ENCODE measurements around the gene STARD8. TPM values are rescaled to one million over a fixed set of nuclear protein-coding genes. Genes with fewer than 3 reads are reported as not detected.

STARD8 gene
- total RNA-seq, 1 donor from 2014 or later, result 2.6 TPM

DNA sequence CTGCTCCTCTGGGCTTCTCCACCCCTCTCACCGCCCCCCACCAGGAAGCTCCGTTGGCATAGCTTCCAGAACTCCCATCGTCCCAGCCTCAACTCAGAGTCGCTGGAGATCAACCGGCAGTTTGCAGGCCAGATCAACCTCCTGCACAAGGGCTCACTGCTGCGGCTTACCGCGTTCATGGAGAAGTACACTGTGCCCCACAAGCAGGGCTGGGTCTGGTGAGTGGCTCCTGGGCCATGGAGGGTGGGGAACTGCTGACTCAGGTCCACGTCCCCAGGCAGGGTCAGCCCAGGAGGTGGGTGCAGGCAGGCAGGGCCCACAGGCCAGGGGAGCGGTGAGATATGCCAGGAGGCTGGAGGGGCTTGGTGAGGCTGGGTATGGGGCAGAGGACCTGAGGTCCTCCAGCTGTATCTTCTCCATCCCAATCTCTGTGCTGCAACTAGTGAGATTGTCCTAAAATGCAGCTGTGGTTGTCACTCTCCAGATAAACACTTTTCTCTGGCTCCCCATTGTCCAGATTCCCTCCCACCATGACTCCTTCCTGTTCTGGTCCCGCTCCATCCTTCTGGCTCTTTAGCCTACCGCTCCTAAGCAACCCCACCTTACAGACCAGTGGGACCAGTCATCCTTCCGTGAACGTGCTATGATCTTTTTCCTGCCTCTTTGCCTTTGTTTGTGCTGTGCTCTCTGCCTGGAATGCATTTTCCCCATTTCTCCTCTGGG lies 71.9 kb downstream of the STARD8 start:
- Mint-ChIP-seq H3K36me3 (ENCODE audit: low read depth) (no peaks in the 10 kb centered on the region), H3K4me1 (ENCODE audit: low read depth) (no peaks in the 10 kb centered on the region), H3K27me3 (ENCODE audit: insufficient read depth) (no peaks in the 10 kb centered on the region), H3K4me3 (no peak overlapping the region), H3K9me3 (no peaks in the 10 kb centered on the region), H3K27ac (no peak overlapping the region)
- intact Hi-C loops (cut with micrococcal nuclease), result no loop called here
- DNase-seq (ENCODE audit: low spot score), result no peak

DNA sequence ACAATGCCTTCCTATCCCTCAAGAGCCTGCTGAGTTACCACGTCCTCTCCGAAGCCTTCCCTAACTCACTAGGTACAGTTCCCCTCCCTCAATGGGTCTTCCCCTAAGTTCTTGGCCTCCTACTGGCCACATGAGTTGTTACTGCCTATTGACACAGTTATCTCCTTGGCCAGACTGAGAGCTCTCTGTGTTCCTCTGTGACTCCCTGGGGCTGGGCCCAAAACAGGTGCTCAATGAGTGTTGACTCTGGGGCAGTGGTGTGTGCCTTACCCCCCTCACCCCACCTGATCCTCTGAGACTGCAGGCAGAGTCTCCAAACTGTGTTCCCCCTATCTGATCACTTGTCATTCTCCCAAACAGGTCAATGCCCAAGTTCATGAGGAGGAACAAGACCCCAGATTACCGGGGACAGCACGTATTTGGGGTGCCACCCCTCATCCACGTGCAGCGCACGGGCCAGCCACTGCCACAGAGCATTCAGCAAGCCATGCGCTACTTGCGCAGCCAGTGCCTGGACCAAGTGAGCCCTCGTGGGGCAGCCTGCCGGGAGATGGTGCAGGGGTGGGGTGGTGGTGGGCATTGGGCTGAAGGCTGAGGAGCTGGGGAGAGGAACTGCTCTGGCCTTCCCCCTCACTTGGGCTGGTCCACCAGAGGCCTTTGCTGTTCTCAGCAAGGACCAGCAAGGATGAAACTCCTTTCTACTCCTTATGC lies 72.6 kb downstream of the STARD8 start:
- DNase-seq (ENCODE audit: low spot score), result no peak
- H3K4me3 Mint-ChIP-seq, result no peak overlapping the region
- no peaks in the 10 kb centered on the region for H3K4me1 Mint-ChIP-seq (ENCODE audit: low read depth)
- no peaks in the 10 kb centered on the region for H3K27me3 Mint-ChIP-seq (ENCODE audit: insufficient read depth)
- no peak overlapping the region for H3K27ac Mint-ChIP-seq
- H3K36me3 Mint-ChIP-seq (ENCODE audit: low read depth), result no peaks in the 10 kb centered on the region
- no peaks in the 10 kb centered on the region for H3K9me3 Mint-ChIP-seq
- intact Hi-C loops (cut with micrococcal nuclease), result no loop called here

DNA sequence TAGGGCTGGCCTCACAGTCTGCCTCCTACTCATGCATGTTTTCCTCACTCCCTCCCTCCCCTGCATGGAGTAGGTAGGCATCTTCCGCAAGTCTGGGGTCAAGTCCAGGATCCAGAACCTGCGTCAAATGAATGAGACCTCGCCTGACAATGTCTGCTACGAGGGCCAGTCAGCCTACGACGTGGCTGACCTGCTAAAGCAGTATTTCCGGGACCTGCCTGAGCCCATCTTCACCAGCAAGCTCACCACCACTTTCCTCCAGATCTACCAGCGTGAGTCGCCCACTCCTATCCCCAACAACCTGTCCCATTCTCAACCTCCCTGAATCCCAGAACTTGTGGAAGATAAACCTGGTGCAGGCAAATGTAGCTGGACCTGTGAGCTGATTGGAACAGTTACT lies 73.4 kb downstream of the STARD8 start:
- intact Hi-C loops (cut with micrococcal nuclease), result no loop called here
- no peaks in the 10 kb centered on the region for H3K4me1 Mint-ChIP-seq (ENCODE audit: low read depth)

DNA sequence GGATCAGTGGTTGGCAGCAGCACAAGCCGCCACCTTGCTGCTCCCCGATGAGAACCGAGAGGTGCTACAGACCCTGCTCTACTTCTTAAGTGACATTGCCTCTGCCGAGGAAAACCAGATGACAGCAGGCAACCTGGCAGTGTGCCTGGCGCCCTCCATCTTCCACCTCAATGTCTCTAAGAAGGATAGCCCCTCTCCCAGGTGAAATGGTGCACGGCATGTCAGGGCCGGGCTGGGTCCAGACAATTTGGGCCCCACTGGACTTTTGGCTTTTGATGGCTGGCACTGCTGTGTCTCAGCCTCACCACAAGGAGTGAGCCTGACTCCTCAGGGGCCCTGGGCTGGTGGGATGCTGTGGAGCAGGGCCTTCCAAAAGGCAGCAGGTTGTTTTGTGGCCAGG lies 74.1 kb downstream of the STARD8 start:
- Mint-ChIP-seq H3K27me3 (ENCODE audit: insufficient read depth) (no peaks in the 10 kb centered on the region), H3K27ac (no peak overlapping the region), H3K4me3 (no peak overlapping the region), H3K4me1 (ENCODE audit: low read depth) (no peaks in the 10 kb centered on the region), H3K36me3 (ENCODE audit: low read depth) (no peaks in the 10 kb centered on the region), H3K9me3 (no peaks in the 10 kb centered on the region)
- intact Hi-C loops (cut with micrococcal nuclease), result no loop called here
- no peak for DNase-seq (ENCODE audit: low spot score)

More for the DNA sequence above, 73.4 kb downstream of the STARD8 start:
- DNase-seq (ENCODE audit: low spot score), result no peak
- Mint-ChIP-seq H3K27ac (no peak overlapping the region), H3K27me3 (ENCODE audit: insufficient read depth) (no peaks in the 10 kb centered on the region), H3K36me3 (ENCODE audit: low read depth) (no peaks in the 10 kb centered on the region), H3K4me3 (no peak overlapping the region), H3K9me3 (no peaks in the 10 kb centered on the region)

DNA sequence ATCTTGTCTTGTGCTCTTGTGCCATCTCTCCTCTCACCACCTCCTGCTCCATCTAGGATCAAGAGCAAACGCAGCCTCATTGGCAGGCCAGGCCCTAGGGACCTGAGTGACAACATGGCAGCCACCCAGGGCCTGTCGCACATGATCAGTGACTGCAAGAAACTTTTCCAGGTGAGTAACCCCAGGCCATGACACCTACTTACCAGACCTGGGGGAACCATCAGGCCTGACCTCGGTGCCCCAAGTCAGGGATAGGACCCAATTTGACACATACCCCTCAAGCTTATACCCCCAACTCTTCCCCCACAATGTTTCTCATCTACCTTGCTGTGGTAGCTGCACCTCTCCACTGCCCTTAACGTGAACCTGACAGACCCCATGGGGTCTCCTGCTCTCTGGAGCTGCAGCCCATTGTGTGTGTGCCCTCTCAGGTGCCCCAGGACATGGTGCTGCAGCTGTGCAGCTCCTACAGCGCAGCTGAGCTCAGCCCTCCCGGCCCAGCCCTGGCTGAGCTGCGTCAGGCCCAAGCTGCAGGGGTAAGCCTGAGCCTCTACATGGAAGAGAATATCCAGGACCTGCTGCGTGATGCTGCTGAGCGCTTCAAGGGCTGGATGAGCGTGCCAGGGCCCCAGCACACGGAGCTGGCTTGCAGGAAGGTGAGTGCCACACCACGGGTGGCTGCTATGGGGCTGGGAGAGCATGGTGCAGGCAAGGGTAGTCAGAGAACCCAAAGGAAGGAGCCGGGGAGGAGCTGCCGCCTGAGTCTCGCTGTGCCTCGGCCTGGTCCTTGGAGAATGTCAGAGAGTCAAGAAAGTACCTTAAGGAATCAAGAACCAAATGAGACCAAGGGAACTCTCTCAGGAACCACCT lies 74.8 kb downstream of the STARD8 start:
- Mint-ChIP-seq H3K27me3 (ENCODE audit: insufficient read depth) (no peaks in the 10 kb centered on the region), H3K27ac (no peak overlapping the region), H3K4me3 (no peak overlapping the region), H3K4me1 (ENCODE audit: low read depth) (no peaks in the 10 kb centered on the region), H3K9me3 (no peaks in the 10 kb centered on the region), H3K36me3 (ENCODE audit: low read depth) (no peaks in the 10 kb centered on the region)
- DNase-seq (ENCODE audit: low spot score), result no peak
- intact Hi-C loops (cut with micrococcal nuclease), result no loop called here

DNA sequence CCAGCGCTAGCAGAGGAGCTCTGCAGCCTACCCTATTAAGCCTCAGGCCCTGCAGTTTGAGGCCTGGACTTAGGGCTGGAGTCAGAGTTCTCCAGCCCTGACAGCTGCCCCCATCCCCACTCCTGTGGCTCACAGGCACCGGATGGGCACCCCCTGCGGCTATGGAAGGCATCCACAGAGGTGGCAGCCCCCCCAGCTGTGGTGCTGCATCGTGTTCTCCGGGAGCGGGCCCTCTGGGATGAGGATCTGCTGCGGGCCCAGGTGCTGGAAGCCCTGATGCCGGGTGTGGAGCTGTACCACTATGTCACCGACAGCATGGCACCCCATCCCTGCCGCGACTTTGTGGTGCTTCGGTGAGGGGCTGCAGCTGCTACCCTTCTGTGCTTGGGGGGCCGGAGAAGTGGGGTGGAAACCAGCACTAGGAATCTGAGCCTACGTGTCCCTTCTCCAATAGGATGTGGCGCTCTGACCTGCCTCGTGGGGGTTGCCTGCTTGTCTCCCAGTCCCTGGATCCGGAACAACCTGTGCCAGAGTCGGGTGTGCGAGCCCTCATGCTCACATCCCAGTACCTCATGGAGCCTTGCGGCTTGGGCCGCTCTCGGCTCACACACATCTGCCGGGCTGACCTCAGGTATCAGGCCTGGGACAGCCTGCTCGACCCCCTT lies 76.2 kb downstream of the STARD8 start:
- Mint-ChIP-seq H3K4me1 (ENCODE audit: low read depth) (no peaks in the 10 kb centered on the region), H3K36me3 (ENCODE audit: low read depth) (no peaks in the 10 kb centered on the region), H3K27ac (no peak overlapping the region), H3K27me3 (ENCODE audit: insufficient read depth) (no peaks in the 10 kb centered on the region), H3K9me3 (no peaks in the 10 kb centered on the region), H3K4me3 (no peak overlapping the region)
- no peak for DNase-seq (ENCODE audit: low spot score)
- intact Hi-C loops (cut with micrococcal nuclease), result no loop called here

DNA sequence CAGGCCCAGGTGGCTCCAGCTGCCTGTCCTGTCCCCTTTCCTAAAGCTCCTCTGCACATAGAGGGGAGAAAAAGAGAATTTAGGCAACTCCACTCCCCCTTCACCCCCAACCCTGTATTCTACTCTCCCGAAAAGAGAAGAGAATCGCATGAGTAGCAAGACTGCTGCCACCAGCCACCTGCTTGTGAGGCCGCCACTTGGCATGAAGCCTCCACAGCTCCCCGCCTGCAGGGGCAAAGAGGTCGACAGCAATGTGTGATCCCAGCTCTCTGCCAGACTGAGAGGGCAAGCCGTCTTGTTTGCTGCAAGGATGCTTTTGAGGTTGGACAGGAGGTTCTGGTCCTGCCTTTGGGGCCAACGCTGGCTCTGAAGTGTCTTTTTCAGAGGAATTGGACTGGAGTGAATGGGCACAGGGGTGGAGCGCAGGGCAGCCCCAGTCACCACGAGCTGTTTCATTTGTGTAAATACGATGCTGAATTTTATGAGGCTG lies 77.1 kb downstream of the STARD8 start:
- no peak overlapping the region for H3K27ac Mint-ChIP-seq
- H3K36me3 Mint-ChIP-seq (ENCODE audit: low read depth), result no peaks in the 10 kb centered on the region
- DNase-seq (ENCODE audit: low spot score), result no peak
- H3K4me1 Mint-ChIP-seq (ENCODE audit: low read depth), result no peaks in the 10 kb centered on the region
- no peaks in the 10 kb centered on the region for H3K27me3 Mint-ChIP-seq (ENCODE audit: insufficient read depth)
- intact Hi-C loops (cut with micrococcal nuclease), result no loop called here
- H3K9me3 Mint-ChIP-seq, result no peaks in the 10 kb centered on the region
- no peak overlapping the region for H3K4me3 Mint-ChIP-seq

DNA sequence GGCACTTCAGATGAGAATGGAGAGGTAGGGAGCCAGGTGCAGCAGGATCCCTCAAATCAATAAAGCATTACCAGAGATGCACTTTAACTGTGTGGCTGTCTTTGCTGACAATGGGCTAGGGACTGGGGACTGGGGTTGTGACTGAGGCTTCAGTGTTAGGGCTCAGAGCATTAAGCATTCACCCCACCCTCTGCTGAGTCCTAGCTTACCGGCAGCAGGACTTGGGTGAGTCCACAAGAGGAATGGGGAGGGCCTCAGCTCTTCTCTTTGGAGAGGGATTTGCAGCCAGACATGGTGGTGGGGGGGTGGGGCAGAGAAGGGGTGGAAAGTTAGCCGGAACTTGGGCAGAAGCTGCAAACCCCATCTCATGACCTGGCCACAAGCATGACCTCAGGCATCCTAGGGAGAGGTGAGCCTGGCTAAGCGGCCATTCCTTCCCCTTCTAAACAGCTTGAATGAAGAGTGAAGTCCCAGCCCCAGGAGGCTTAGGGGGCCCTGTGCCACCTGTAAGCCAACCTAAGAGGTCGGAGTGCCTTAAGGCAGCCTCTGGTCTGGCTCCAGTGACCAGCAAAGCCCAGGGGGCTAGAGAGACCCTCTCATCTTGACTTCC lies 78.4 kb downstream of the STARD8 start:
- H3K27me3 Mint-ChIP-seq (ENCODE audit: insufficient read depth), result peaks cover 1% of the 10 kb centered on the region
- H3K4me3 Mint-ChIP-seq, result no peak overlapping the region
- no peaks in the 10 kb centered on the region for H3K4me1 Mint-ChIP-seq (ENCODE audit: low read depth)
- no peaks in the 10 kb centered on the region for H3K9me3 Mint-ChIP-seq
- no peak overlapping the region for H3K27ac Mint-ChIP-seq
- DNase-seq (ENCODE audit: low spot score), result no peak
- intact Hi-C loops (cut with micrococcal nuclease), result no loop called here
- no peaks in the 10 kb centered on the region for H3K36me3 Mint-ChIP-seq (ENCODE audit: low read depth)

DNA sequence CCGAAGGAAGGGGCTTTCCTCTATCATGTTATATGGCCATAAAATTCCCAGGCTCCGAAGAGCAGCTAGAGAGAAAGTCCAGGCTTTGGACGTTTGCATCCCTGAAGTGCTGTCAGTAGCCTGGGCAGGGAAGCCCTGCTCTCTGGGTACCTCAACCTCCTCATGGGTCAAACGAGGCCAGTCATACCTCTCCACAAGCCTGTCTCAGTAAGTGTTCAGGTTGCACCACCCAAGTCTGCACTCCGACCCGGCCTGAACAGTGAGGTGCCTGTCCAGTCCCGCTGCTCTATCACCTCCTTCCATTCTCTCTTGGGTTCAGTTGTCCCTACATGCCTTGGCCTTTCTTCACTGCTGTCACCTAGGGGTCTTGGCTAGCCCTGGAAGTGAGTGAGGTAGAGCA lies 78.9 kb downstream of the STARD8 start:
- no peak for DNase-seq (ENCODE audit: low spot score)
- Mint-ChIP-seq H3K27ac (no peak overlapping the region), H3K4me1 (ENCODE audit: low read depth) (no peaks in the 10 kb centered on the region), H3K4me3 (no peak overlapping the region), H3K27me3 (ENCODE audit: insufficient read depth) (peaks cover 1% of the 10 kb centered on the region), H3K9me3 (no peaks in the 10 kb centered on the region), H3K36me3 (ENCODE audit: low read depth) (no peaks in the 10 kb centered on the region)
- intact Hi-C loops (cut with micrococcal nuclease), result no loop called here

DNA sequence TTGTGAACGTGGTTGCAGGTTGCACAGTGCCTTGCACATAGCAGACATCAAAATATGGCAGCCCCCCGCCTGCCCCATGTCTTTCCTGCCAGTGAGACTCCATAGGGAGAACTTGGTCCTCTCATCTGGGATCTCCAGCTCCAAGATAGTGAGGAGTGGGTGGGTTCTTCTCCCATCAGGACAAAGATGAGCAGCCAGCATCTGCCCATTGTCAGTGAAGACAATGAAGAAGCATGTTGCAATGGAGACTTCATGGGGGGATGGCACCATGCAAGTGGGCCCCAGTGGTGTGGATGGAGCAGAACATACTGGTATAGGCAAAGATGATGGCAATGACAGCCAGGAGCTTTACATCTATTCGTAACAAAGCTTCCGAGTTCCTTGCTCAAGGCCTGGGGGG lies 80.2 kb downstream of the STARD8 start:
- Mint-ChIP-seq H3K4me3 (no peak overlapping the region), H3K4me1 (ENCODE audit: low read depth) (no peaks in the 10 kb centered on the region), H3K27ac (no peak overlapping the region), H3K9me3 (no peaks in the 10 kb centered on the region), H3K27me3 (ENCODE audit: insufficient read depth) (peaks cover 1% of the 10 kb centered on the region), H3K36me3 (ENCODE audit: low read depth) (no peaks in the 10 kb centered on the region)
- DNase-seq (ENCODE audit: low spot score), result no peak
- intact Hi-C loops (cut with micrococcal nuclease), result no loop called here

DNA sequence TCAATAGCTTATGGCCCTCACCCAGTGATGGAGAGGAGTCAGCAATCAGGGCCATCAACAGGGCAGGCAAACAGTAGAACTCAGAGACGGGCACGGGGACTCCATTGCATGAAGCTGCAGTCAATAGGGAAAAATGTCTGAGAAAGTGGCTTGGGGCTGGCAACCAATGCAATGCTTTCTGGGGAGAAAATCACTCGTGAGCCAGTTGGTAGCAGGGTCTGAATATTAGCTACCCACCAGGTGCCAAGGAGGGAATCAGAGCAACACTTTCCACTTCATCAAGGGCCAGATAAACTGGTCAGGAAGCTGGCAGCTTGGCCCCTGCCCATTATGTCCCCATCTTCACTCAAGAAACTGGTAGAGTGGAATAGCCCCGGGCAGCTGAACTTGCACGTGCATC lies 80.7 kb downstream of the STARD8 start:
- intact Hi-C loops (cut with micrococcal nuclease), result no loop called here
- no peak overlapping the region for H3K4me3 Mint-ChIP-seq

DNA sequence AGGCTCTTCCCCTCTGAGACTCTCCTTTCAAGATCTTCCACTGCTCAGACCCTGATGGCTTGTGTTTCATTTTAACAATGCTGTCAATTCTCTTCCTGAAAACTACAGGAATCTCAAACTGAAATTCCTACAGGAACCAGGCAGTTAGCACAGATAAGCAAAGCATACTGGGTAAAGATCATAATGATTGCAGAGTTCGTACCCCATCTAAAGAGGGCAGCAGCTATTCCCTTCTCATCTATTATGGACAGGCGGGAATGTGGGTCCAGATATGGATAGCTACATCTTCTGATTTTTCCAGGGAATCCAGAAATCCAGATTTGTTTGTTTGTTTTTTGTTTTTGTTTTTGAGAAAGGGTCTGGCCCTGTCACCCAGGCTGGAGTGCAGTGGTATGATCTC lies 83.8 kb downstream of the STARD8 start:
- Mint-ChIP-seq H3K27me3 (ENCODE audit: insufficient read depth) (peaks cover 1% of the 10 kb centered on the region), H3K9me3 (no peaks in the 10 kb centered on the region)
- intact Hi-C loops (cut with micrococcal nuclease), result no loop called here

More for the DNA sequence above, 80.7 kb downstream of the STARD8 start:
- Mint-ChIP-seq H3K27me3 (ENCODE audit: insufficient read depth) (peaks cover 1% of the 10 kb centered on the region), H3K4me1 (ENCODE audit: low read depth) (no peaks in the 10 kb centered on the region), H3K27ac (no peak overlapping the region), H3K36me3 (ENCODE audit: low read depth) (no peaks in the 10 kb centered on the region), H3K9me3 (no peaks in the 10 kb centered on the region)
- DNase-seq (ENCODE audit: low spot score), result no peak

More for the DNA sequence above, 83.8 kb downstream of the STARD8 start:
- H3K27ac Mint-ChIP-seq, result no peak overlapping the region
- no peaks in the 10 kb centered on the region for H3K4me1 Mint-ChIP-seq (ENCODE audit: low read depth)
- DNase-seq (ENCODE audit: low spot score), result no peak
- H3K4me3 Mint-ChIP-seq, result no peak overlapping the region
- no peaks in the 10 kb centered on the region for H3K36me3 Mint-ChIP-seq (ENCODE audit: low read depth)
